ENCODE data around the gene LRRC32. TPM values are rescaled to one million over a fixed set of nuclear protein-coding genes. Genes with fewer than 3 reads are reported as not detected.
A peak's percentile ranks its signal among the peaks of the same experiment; 100 is the strongest.

Gene LRRC32
- total and polyA plus RNA-seq, 9 of the 15 experiments (the other 6 are each of a cell fraction or from before 2014, with no cell fraction given) = 0.10 to 0.50 (median 0.19) TPM; not detected in 5

GRCh38 chr11:76702336-76703128 lies 32.0 kb upstream of the LRRC32 start (continued):
- peak; percentile 36; the same call in 1 of the 2 replicates for TF ChIP-seq MYC (IDR thresholded peaks at IDR 0.05; ENCODE audit: low read depth, low read length)
- TF ChIP-seq MYC (CRISPR knock-in tag; IDR thresholded peaks at IDR 0.05; ENCODE audit: borderline replicate concordance, low read depth) = no peak
- TF ChIP-seq ZKSCAN1 (IDR thresholded peaks at IDR 0.05; ENCODE audit: low read depth, low read length) = no peak
- TF ChIP-seq ZNF699 (CRISPR knock-in tag; IDR thresholded peaks at IDR 0.05; ENCODE audit: insufficient replicate concordance) = no peak
- TF ChIP-seq ZNF274 (IDR thresholded peaks at IDR 0.05; ENCODE audit: borderline replicate concordance, low read depth, low read length) = 0 out of 2 replicates have a peak, but pooled peaks have one; percentile 60
- TF ChIP-seq RBM25 (IDR thresholded peaks at IDR 0.05; ENCODE audit: low read depth, low read length, severe bottlenecking) = peak; percentile 65
- TF ChIP-seq TFAP4 (CRISPR knock-in tag; IDR thresholded peaks at IDR 0.05; ENCODE audit: borderline replicate concordance) = no peak
- peak; percentile 67 for TF ChIP-seq HMBOX1 (IDR thresholded peaks at IDR 0.05)
- no peak for TF ChIP-seq POLR3A (IDR thresholded peaks at IDR 0.05; ENCODE audit: borderline replicate concordance, extremely low read depth, insufficient read depth, insufficient read length)
- no peak for TF ChIP-seq ELK1 (CRISPR knock-in tag; IDR thresholded peaks at IDR 0.05)
- TF ChIP-seq ZBTB12 (CRISPR knock-in tag; IDR thresholded peaks at IDR 0.05) = no peak
- no peak for TF ChIP-seq SUPT5H (IDR thresholded peaks at IDR 0.05)
- TF ChIP-seq CTBP1 (IDR thresholded peaks at IDR 0.05; ENCODE audit: borderline replicate concordance) = peak; percentile 99
- TF ChIP-seq ZNF280B (CRISPR knock-in tag; IDR thresholded peaks at IDR 0.05) = no peak
- TF ChIP-seq DNMT1 (IDR thresholded peaks at IDR 0.05) = no peak
- no peak for TF ChIP-seq JUNB (CRISPR knock-in tag; conservative IDR thresholded peaks at IDR 0.05)
- no peak for TF ChIP-seq USF1 (CRISPR knock-in tag; IDR thresholded peaks at IDR 0.05)
- no peak for TF ChIP-seq ELF4 (CRISPR knock-in tag; IDR thresholded peaks at IDR 0.05)
- TF ChIP-seq NFXL1 (CRISPR knock-in tag; IDR thresholded peaks at IDR 0.05) = no peak
- TF ChIP-seq FUS (optimal IDR thresholded peaks at IDR 0.05; ENCODE audit: low read depth, low read length) = no peak
